CD4-positive, alpha-beta T cell (primary cell): ENCODE measurements around the gene KCNMA1. TPM values are rescaled to one million over a fixed set of nuclear protein-coding genes. Genes with fewer than 3 reads are reported as not detected.

Experiments
- ATAC-seq: fragments of 200-7000 bp; cut with Tn5 transposase; one replicate; pipeline ENCODE4 v1.10.0; 2022; ENCODE audit warnings: mild to moderate bottlenecking; ENCODE audit not compliant: poor library complexity
- CTCF ChIA-PET: fragments of 350-600 bp; sonication (Branson Sonifier 250); formaldehyde crosslinking; loops from one replicate; lab custom pipeline; 2021; ENCODE audit warnings: antibody characterized with exemption, inconsistent platforms; lab: Charles Lee
- POLR2A ChIA-PET: fragments of 350-600 bp; sonication (Branson Sonifier 250); formaldehyde crosslinking; loops from one replicate; lab custom pipeline; 2021; ENCODE audit warnings: antibody characterized with exemption, inconsistent platforms; lab: Charles Lee
- DNase-seq, 14 experiments: peaks; one replicate each; pipeline ENCODE4 v3.0.0-alpha.2; 2013 to 2020; ENCODE audit warnings: mixed read lengths in 2 of 14
- H3K27ac ChIP-seq, 2 donors: one replicate each; pipeline versions ENCODE4 v1.5.1 to v1.7.0; 2013; ENCODE audit warnings: low read length in 2 of 2, low read depth in 1 of 2, mild to moderate bottlenecking in 1 of 2
- H3K27me3 ChIP-seq, 2 experiments: 1 replicate in 1 of 2; 2 replicates in 1 of 2; pipeline versions ENCODE4 v1.6.1 to v1.7.0; 2013; ENCODE audit warnings: low read length in 2 of 2, control low read depth in 1 of 2, mild to moderate bottlenecking in 1 of 2, moderate library complexity in 1 of 2; ENCODE audit not compliant: insufficient read depth in 2 of 2, control insufficient read depth in 1 of 2
- H3K36me3 ChIP-seq: one replicate; pipeline ENCODE4 v1.6.1; 2013; ENCODE audit warnings: low read length, control low read depth; ENCODE audit not compliant: insufficient read depth
- H3K4me1 ChIP-seq: one replicate; pipeline ENCODE4 v1.6.1; 2013; ENCODE audit warnings: low read length, control low read depth; ENCODE audit not compliant: insufficient read depth
- H3K4me3 ChIP-seq: one replicate; pipeline ENCODE4 v1.5.1; 2013; ENCODE audit warnings: mild to moderate bottlenecking, low read length, moderate library complexity
- H3K9me3 ChIP-seq, 2 experiments: 1 replicate in 1 of 2; 2 replicates in 1 of 2; pipeline versions ENCODE4 v1.6.1 to v1.7.0; 2013; ENCODE audit warnings: low read length in 2 of 2, mild to moderate bottlenecking in 2 of 2, control low read depth in 1 of 2, moderate library complexity in 1 of 2; ENCODE audit not compliant: control insufficient read depth in 1 of 2, insufficient read depth in 1 of 2
- H3K27ac Mint-ChIP-seq: one replicate; pipeline ENCODE4 v1.8.0; 2020; ENCODE audit warnings: mixed read lengths
- H3K27me3 Mint-ChIP-seq: one replicate; pipeline ENCODE4 v1.8.0; 2021; ENCODE audit warnings: mixed read lengths
- H3K36me3 Mint-ChIP-seq: one replicate; pipeline ENCODE4 v1.8.0; 2021; ENCODE audit warnings: low read depth, mixed read lengths
- H3K4me1 Mint-ChIP-seq: one replicate; pipeline ENCODE4 v1.8.0; 2021; ENCODE audit warnings: low read depth, mixed read lengths
- H3K4me3 Mint-ChIP-seq: one replicate; pipeline ENCODE4 v1.8.0; 2020; ENCODE audit warnings: mild to moderate bottlenecking, mixed read lengths
- H3K9me3 Mint-ChIP-seq: one replicate; pipeline ENCODE4 v1.8.0; 2020; ENCODE audit warnings: mixed read lengths
- CTCF ChIP-seq: fragments of 200-600 bp; IDR thresholded peaks from one replicate; pipeline ENCODE4 v1.8.0; 2022; ENCODE audit warnings: antibody characterized with exemption, mild to moderate bottlenecking
- intact Hi-C, 2 experiments: fragments of 100-400 bp; cut with DNase I in 1 of 2; cut with micrococcal nuclease in 1 of 2; formaldehyde crosslinking; loops; one replicate each; pipeline versions ENCODE4 v1.15.1 to v1.9.0; 2023 to 2025; cut with DNase I, micrococcal nuclease
- total RNA-seq, 174 experiments: library from RNA in 2 of 174; stranded (reverse) in 2 of 174; gene quantifications; one replicate each; pipeline ENCODE4 v1.2.3 and lab custom pipeline; 2021 to 2026

KCNMA1 gene
- total RNA-seq, 2 experiments from 2014 or later: not detected

GRCh38 chr10:77381750-77382149, 255.9 kb downstream of the KCNMA1 start:
- Histone ChIP-seq H3K9me3 (peaks cover 0 to 4% of the 10 kb centered on the region in 2 experiments), H3K36me3 (no peaks in the 10 kb centered on the region), H3K4me3 (no peak overlapping the region), H3K4me1 (no peaks in the 10 kb centered on the region), H3K27me3 (peaks cover 0 to 4% of the 10 kb centered on the region in 2 experiments), H3K27ac (no peak overlapping the region)
- H3K27me3 Mint-ChIP-seq: peaks cover 21% of the 10 kb centered on the region
- H3K4me1 Mint-ChIP-seq: no peaks in the 10 kb centered on the region
- ChIA-PET POLR2A (no interaction called here), CTCF (no interaction called here)
- no peak for TF ChIP-seq CTCF
- no peak overlapping the region for H3K27ac Mint-ChIP-seq
- no peak for DNase-seq
- no peaks in the 10 kb centered on the region for H3K9me3 Mint-ChIP-seq
- intact Hi-C loops: no loop called here
- ATAC-seq: no peak
- no peak overlapping the region for H3K4me3 Mint-ChIP-seq
- H3K36me3 Mint-ChIP-seq: no peaks in the 10 kb centered on the region

- Histone ChIP-seq H3K4me1 (no peaks in the 10 kb centered on the region), H3K27me3 (peaks cover 0 to 4% of the 10 kb centered on the region in 2 experiments), H3K9me3 (peaks cover 0 to 6% of the 10 kb centered on the region in 2 experiments), H3K4me3 (no peak overlapping the region), H3K36me3 (no peaks in the 10 kb centered on the region), H3K27ac (no peak overlapping the region)
- H3K4me3 Mint-ChIP-seq: no peak overlapping the region
- H3K27me3 Mint-ChIP-seq: peaks cover 18% of the 10 kb centered on the region
- no peaks in the 10 kb centered on the region for H3K36me3 Mint-ChIP-seq
- DNase-seq (no peak), ATAC-seq (no peak)
- no peaks in the 10 kb centered on the region for H3K4me1 Mint-ChIP-seq
- ChIA-PET POLR2A (no interaction called here), CTCF (no interaction called here)
- intact Hi-C loops: no loop called here
- H3K9me3 Mint-ChIP-seq: no peaks in the 10 kb centered on the region
- TF ChIP-seq CTCF: no peak
- H3K27ac Mint-ChIP-seq: no peak overlapping the region
Observed at GRCh38 chr10:77380723-77381122, 256.9 kb downstream of the KCNMA1 start.

DNA sequence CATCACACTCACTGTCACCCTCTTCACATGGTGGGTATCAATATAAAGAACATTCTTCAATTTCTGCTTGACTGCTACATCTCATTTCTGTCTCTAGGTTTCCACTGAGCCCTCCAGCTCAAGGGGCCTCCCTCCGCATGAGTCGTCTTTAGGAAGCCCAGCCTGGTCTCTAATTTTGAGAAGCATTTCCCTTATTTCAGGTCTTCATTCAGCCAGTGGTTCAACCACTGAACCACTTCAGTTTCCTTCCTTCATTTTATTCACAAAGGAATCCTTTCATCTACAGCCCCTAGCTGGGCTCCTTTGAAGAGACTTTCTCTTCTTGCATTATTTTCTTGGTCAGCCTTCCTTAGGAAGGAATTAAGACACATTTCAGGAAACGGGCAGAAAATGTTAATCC, 257.4 kb downstream of the KCNMA1 start:
- Histone ChIP-seq H3K27ac (no peak overlapping the region), H3K27me3 (peaks cover 0 to 4% of the 10 kb centered on the region in 2 experiments), H3K4me1 (no peaks in the 10 kb centered on the region), H3K36me3 (no peaks in the 10 kb centered on the region), H3K4me3 (no peak overlapping the region), H3K9me3 (peaks cover 0 to 11% of the 10 kb centered on the region in 2 experiments)
- Mint-ChIP-seq H3K4me1 (no peaks in the 10 kb centered on the region), H3K27me3 (peaks cover 18% of the 10 kb centered on the region), H3K27ac (no peak overlapping the region), H3K9me3 (no peaks in the 10 kb centered on the region), H3K36me3 (no peaks in the 10 kb centered on the region), H3K4me3 (no peak overlapping the region)
- no peak for DNase-seq
- no peak for ATAC-seq
- intact Hi-C loops: no loop called here
- POLR2A ChIA-PET: no interaction called here
- CTCF ChIA-PET: no interaction called here
- no peak for TF ChIP-seq CTCF
